Dendritic cell treated with granulocyte-macrophage colony-stimulating factor and Interleukin-4, amounts not matched to agents 40 ng/mL and 50 ng/mL, for 4 days (primary cell): ENCODE data around the gene SLC30A1.
"Not testable (repeated sequence)": the region's sequence is repeated elsewhere in the genome, so short reads cannot be mapped to it uniquely, and the experiment has no call there.

Experiments used
- H3K27ac Mint-ChIP-seq: one replicate; pipeline ENCODE4 v1.8.0; 2022; ENCODE audit warnings: mild to moderate bottlenecking, mixed read lengths
- H3K27me3 Mint-ChIP-seq: one replicate; pipeline ENCODE4 v1.8.0; 2022; ENCODE audit warnings: mild to moderate bottlenecking, mixed read lengths
- H3K36me3 Mint-ChIP-seq: one replicate; pipeline ENCODE4 v1.8.0; 2022; ENCODE audit warnings: low read depth, mixed read lengths
- H3K4me1 Mint-ChIP-seq: one replicate; pipeline ENCODE4 v1.8.0; 2022; ENCODE audit warnings: low read depth, mixed read lengths
- H3K4me3 Mint-ChIP-seq: one replicate; pipeline ENCODE4 v1.8.0; 2022; ENCODE audit warnings: mild to moderate bottlenecking, moderate library complexity, mixed read lengths
- H3K9me3 Mint-ChIP-seq: one replicate; pipeline ENCODE4 v1.8.0; 2022; ENCODE audit warnings: mixed read lengths
- intact Hi-C: fragments of 100-400 bp; cut with micrococcal nuclease; formaldehyde crosslinking; loops from one replicate; pipeline ENCODE4 v1.15.0; 2022

Gene SLC30A1, protein sequence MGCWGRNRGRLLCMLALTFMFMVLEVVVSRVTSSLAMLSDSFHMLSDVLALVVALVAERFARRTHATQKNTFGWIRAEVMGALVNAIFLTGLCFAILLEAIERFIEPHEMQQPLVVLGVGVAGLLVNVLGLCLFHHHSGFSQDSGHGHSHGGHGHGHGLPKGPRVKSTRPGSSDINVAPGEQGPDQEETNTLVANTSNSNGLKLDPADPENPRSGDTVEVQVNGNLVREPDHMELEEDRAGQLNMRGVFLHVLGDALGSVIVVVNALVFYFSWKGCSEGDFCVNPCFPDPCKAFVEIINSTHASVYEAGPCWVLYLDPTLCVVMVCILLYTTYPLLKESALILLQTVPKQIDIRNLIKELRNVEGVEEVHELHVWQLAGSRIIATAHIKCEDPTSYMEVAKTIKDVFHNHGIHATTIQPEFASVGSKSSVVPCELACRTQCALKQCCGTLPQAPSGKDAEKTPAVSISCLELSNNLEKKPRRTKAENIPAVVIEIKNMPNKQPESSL

DNA sequence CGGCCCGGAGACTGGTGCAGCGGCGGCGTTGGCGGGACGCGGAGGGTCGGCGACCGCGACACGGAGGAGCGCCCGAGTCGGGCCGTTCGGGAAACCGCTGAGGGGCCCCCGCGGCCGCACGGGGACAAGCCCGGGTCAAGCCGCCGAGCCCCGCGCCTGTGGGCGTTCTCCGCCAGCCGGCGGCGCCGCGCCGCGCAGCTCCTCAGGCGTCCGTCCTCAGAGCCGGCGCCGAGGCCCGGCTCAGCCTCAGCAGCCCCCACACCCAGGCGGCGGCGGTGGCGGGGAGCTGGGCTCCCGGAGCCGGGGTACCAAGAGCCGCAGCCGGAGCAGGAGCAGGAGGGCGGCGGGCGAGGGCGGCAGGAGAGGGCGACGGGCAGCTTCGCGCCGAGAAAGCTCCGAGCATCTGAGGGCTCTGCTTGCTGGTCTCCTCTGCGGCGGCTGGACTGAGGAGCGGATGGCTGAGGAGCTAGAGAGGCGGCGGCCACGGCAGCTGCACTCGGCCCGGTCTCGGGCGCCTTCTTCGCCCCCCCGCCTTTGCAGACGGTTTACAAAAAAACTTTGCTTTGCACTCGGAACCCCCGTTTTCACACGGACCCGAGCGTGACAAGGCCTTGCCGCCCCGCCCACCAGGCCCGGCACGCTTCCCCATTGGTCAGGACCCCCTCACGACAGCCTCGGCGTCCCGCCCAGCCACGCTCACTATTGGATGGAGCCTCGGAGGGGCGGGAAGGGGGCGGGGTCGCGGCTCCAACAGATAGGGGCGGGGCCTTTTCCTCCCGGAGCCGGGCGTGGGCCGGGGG, at the start of gene SLC30A1:
SLC30A1 (minus strand) TSS at position 522 of the 800 bp plus-strand sequence. CDS start 549 bp downstream, outside the sequence.
- peak within 1 kb of the TSS; percentile 89 for H3K27ac Mint-ChIP-seq
- H3K27me3 Mint-ChIP-seq, result no peaks in the 10 kb centered on the region
- peaks cover 42% of the 10 kb centered on the region for H3K4me1 Mint-ChIP-seq
- H3K4me3 Mint-ChIP-seq, result peak within 1 kb of the TSS; percentile 94
- intact Hi-C loops, result loop anchor here (2.0 kb wide), 1 partner anchor 28 kb away; no protein-coding TSS in a partner anchor
- H3K9me3 Mint-ChIP-seq, result no peaks in the 10 kb centered on the region
- H3K36me3 Mint-ChIP-seq, result peaks cover 22% of the 10 kb centered on the region

DNA sequence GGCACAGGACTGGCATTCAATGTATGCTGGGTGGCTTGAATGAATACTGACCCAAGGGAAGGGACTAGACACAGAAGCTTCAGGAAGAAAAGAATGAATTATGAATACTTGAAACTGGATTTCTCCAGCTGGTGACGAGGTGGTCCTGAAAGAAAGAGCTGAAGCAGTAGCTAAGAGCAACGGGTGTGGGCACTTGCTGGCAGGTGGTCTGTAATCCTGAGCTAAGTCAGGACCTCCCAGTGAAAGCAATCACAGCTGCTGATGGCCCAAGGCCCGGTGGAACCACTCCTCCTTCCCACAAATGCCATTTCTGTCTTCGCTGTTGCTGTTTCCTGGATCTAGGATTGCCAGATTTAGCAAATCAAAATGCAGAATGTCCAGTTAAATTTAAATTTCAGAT, 49.5 kb upstream of the SLC30A1 start:
- H3K9me3 Mint-ChIP-seq, result no peaks in the 10 kb centered on the region
- peaks cover 19% of the 10 kb centered on the region for H3K27me3 Mint-ChIP-seq
- no peaks in the 10 kb centered on the region for H3K36me3 Mint-ChIP-seq
- H3K4me3 Mint-ChIP-seq, result no peak overlapping the region
- intact Hi-C loops, result no loop called here
- no peak overlapping the region for H3K27ac Mint-ChIP-seq
- peaks cover 18% of the 10 kb centered on the region for H3K4me1 Mint-ChIP-seq

DNA sequence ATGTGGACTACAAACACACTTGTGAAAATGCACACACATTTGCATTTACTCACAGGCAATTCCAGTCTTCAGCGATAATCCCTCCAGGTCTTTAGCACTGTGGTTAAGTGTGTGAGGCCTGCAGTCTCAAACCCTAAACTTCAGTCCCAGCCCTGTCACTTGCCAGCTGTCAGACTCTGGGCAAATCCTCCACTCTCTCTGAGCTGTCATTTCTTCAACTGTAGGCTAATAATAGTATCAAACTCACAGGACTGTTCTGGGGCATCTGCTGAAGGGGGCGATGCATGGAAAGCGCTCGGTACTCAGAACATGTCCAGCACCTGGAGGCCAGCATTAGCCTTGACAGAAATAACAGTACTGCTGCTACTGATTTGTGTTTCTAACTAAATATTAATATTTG, 48.3 kb upstream of the SLC30A1 start:
- peaks cover 6% of the 10 kb centered on the region for H3K4me1 Mint-ChIP-seq
- H3K9me3 Mint-ChIP-seq, result no peaks in the 10 kb centered on the region
- H3K27ac Mint-ChIP-seq, result no peak overlapping the region
- H3K27me3 Mint-ChIP-seq, result peaks cover 10% of the 10 kb centered on the region
- H3K4me3 Mint-ChIP-seq, result no peak overlapping the region
- H3K36me3 Mint-ChIP-seq, result no peaks in the 10 kb centered on the region
- intact Hi-C loops, result no loop called here

DNA sequence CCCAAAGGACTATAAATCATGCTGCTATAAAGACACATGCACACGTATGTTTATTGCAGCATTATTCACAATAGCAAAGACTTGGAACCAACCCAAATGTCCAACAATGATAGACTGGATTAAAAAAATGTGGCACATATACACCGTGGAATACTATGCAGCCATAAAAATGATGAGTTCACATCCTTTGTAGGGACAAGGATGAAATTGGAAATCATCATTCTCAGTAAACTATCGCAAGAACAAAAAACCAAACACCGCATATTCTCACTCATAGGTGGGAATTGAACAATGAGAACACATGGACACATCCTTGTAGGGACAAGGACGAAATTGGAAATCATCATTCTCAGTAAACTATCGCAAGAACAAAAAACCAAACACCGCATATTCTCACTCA, 46.9 kb upstream of the SLC30A1 start:
- not testable (repeated sequence) for H3K4me3 Mint-ChIP-seq, H3K27me3 Mint-ChIP-seq, H3K27ac Mint-ChIP-seq, H3K9me3 Mint-ChIP-seq, H3K36me3 Mint-ChIP-seq, H3K4me1 Mint-ChIP-seq
- intact Hi-C loops, result loop anchor here (1.0 kb wide), 2 partner anchors 49 to 111 kb away; no protein-coding TSS in a partner anchor

DNA sequence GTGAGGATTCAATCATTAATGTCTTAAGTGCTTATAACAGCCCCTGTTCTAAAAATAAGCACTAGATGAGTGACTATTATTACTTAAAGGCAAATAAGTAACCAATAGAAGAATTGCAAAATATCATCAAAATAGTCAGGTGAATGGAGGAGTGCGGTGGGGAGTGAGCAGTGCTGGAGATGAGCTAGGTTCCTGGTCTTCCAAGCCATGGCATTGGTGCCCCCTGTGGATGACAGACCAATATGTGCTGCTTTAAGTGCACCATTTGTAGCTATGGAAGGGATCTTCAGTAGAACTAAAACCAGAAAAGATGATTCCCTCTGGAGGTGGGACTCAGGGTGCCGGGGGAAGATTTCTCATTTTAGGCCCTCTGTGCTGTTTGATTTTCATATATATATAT, 46.1 kb upstream of the SLC30A1 start:
- Mint-ChIP-seq H3K36me3 (no peaks in the 10 kb centered on the region), H3K9me3 (no peaks in the 10 kb centered on the region), H3K4me3 (no peak overlapping the region), H3K27me3 (peaks cover 4% of the 10 kb centered on the region), H3K4me1 (peaks cover 7% of the 10 kb centered on the region), H3K27ac (no peak overlapping the region)
- intact Hi-C loops, result loop anchor here (1.0 kb wide), 2 partner anchors 48 to 110 kb away; no protein-coding TSS in a partner anchor

DNA sequence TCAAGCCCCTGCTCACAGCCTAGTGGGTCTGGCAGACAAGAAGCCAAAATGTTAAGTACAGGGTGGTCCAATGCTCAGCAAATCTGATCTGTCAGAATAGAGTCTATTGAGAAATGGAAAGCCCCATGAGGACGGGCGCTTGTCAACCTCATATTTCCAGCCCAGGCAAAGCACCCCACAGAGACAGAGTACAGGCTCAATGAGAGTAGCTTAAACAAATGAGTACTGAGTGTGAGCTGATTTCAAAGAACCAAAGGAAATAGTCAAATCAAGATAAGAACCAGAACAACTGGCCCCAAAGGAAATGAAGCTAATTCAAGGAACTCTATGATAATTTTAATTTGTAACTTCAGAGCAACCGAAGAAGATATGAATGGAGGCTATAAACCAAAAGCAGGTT, 44.6 kb upstream of the SLC30A1 start:
- no peak overlapping the region for H3K27ac Mint-ChIP-seq
- peaks cover 19% of the 10 kb centered on the region for H3K4me1 Mint-ChIP-seq
- no peak overlapping the region for H3K4me3 Mint-ChIP-seq
- H3K9me3 Mint-ChIP-seq, result no peaks in the 10 kb centered on the region
- H3K36me3 Mint-ChIP-seq, result no peaks in the 10 kb centered on the region
- no peaks in the 10 kb centered on the region for H3K27me3 Mint-ChIP-seq
- intact Hi-C loops, result no loop called here

DNA sequence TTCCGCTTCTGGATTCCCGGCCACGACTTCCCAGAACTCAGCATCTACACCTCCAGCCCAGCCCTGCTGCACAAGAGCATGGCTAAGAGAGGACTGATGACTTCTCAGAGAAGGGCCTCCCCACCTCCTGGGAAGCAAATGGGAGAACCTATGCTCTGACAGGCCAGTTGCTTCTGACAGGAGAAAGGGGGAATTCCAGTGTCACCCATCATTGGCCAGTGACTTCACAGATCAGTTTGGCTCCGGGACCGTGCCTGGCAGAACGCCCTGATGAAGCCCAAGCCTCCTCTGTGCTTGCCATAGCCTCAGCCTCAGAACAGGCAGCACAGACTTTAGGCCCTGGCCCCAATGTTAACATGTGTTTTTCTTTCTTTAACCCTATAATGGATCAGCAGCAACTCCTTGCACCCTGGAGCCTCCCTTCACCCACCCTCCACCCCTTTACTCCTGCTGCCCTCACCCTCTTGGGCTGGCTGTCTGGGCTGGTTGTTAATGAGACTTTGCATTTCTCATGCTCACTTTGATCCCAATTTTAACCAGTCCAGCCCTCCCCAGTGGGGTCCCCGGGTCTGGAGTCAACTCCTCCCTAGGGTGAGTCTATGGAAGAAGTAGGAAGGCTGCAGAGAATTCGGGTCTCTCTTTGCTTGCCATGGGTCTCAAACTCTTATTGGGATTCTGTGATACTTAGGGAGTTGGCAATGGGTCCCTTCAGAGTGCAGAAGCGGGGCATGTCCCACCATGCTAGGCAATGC, 42.7 kb upstream of the SLC30A1 start:
- H3K27me3 Mint-ChIP-seq, result no peaks in the 10 kb centered on the region
- peaks cover 25% of the 10 kb centered on the region for H3K4me1 Mint-ChIP-seq
- H3K36me3 Mint-ChIP-seq, result no peaks in the 10 kb centered on the region
- H3K27ac Mint-ChIP-seq, result no peak overlapping the region
- H3K9me3 Mint-ChIP-seq, result no peaks in the 10 kb centered on the region
- intact Hi-C loops, result no loop called here
- H3K4me3 Mint-ChIP-seq, result no peak overlapping the region

DNA sequence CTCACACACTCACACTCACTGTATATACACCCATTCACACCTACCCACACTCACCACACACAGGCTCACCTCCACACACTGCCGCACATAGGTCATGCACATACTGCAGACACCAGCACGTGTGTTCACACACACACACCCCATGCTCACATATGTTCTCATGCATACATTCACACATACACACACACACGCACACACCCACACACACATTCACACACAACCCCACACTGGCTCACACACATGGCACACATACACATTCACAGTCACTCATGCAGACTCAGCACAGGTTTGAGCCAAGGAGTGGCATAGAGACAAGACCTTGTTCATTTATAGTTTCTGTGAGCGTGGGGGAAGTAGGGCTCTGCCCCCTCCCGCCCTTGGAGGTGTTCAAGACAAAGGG, 41.1 kb upstream of the SLC30A1 start:
- Mint-ChIP-seq H3K9me3 (no peaks in the 10 kb centered on the region), H3K27ac (no peak overlapping the region), H3K27me3 (no peaks in the 10 kb centered on the region), H3K4me1 (peaks cover 25% of the 10 kb centered on the region), H3K4me3 (no peak overlapping the region), H3K36me3 (no peaks in the 10 kb centered on the region)
- intact Hi-C loops, result no loop called here

DNA sequence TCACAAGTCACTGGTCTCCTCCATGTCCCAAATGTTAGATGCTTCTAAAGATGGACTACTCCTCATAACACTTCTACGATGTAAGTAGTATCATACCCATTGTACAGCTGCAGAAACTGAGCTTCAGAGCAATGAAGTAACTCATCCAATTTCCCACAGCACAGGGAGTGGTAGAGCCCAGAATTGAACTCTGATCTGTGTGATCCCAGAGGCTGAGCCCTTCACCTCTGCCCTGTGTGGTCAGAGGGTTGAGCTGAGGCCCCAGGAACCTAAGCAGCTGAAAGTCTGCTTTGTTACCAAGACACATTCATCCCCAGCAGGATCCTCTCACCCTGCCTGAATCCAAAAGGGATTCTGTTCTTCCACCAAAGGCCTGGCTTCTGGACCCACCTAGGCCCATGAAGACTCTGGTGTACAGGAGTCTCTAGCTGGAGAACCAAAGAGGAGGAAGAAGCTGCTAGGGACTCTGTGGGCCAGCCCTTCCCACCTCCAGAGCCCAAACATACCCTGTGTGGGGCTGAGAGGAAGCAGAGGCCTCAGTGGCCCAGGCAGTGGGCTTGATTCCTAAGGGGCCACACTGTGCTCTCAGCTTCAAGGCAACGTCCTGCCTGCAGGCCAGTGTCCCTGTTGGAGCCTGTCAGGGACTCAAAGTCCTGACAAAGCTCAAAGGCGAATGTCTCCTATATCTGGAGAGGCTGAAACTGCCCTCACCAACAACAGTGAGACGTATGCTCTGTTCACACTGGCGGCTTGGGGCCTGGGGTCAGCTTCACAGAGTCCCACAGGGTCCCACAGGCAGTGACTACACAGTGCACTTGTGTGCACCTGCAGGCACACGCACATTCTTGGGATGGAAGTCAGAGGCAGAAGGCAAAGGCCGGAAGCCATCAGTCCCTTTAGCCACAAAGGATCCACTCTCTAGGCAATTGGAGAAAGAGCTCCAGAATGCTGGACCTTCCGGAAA, 40.4 kb upstream of the SLC30A1 start:
- H3K9me3 Mint-ChIP-seq, result no peaks in the 10 kb centered on the region
- no peak overlapping the region for H3K27ac Mint-ChIP-seq
- no peak overlapping the region for H3K4me3 Mint-ChIP-seq
- no peaks in the 10 kb centered on the region for H3K36me3 Mint-ChIP-seq
- no peaks in the 10 kb centered on the region for H3K27me3 Mint-ChIP-seq
- H3K4me1 Mint-ChIP-seq, result peaks cover 28% of the 10 kb centered on the region
- intact Hi-C loops, result no loop called here

DNA sequence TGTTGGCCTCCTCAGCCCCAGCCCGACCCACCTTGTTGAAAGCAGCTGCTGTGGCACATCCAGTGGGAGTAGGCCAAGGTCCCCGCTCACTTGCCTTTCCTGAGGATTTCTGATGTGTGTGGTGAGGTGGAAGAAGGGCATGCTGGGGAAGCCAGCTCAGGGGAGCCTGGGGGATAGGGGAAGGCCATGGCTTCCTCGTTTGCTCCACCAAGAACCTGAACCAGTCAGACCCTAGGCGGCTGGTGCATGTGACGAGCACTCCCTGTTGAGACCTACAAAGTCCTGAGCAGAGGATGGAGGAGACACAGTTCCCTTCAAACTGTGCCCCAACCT, 38.0 kb upstream of the SLC30A1 start:
- no peaks in the 10 kb centered on the region for H3K36me3 Mint-ChIP-seq
- no peaks in the 10 kb centered on the region for H3K9me3 Mint-ChIP-seq
- intact Hi-C loops, result no loop called here
- H3K27ac Mint-ChIP-seq, result no peak overlapping the region
- peaks cover 51% of the 10 kb centered on the region for H3K4me1 Mint-ChIP-seq
- H3K27me3 Mint-ChIP-seq, result no peaks in the 10 kb centered on the region
- H3K4me3 Mint-ChIP-seq, result no peak overlapping the region

DNA sequence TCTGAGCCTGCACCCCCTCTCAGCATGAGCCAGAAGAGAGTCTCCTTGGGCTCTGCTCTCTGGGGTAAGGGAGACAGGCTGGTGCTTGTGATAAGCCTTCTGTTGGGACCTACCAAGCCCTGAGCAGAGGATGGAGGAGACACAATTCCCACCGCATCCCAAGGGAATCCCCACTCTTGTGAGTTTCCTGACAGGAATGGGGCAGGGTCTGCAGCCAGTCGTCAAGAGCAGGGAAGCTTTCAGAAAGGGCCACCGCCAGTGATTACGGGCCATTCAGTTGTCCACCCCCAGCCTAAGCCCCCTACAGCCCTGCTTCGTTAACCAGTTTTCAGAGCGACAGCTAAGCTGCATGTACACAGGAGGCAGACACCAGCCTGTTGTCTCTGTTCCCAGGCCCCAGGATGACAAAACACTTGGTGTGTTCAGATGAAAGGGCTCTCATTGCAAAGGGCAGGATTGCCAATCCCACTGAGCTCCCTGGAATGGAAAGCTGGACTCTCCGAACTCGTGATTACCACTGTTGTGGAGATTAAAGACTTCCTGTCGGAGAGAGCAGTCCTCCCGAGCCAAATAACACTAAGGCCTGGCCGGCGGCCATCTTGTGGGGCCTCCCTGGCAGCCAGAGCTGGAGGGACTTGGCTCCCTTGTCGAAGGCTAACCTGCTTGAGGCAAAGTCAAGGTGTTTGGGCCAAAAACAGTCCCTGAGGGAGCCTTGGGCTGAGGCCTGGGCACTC, 37.4 kb upstream of the SLC30A1 start:
- Mint-ChIP-seq H3K27me3 (no peaks in the 10 kb centered on the region), H3K36me3 (no peaks in the 10 kb centered on the region), H3K4me1 (peaks cover 56% of the 10 kb centered on the region), H3K27ac (no peak overlapping the region), H3K4me3 (no peak overlapping the region), H3K9me3 (no peaks in the 10 kb centered on the region)
- intact Hi-C loops, result no loop called here

DNA sequence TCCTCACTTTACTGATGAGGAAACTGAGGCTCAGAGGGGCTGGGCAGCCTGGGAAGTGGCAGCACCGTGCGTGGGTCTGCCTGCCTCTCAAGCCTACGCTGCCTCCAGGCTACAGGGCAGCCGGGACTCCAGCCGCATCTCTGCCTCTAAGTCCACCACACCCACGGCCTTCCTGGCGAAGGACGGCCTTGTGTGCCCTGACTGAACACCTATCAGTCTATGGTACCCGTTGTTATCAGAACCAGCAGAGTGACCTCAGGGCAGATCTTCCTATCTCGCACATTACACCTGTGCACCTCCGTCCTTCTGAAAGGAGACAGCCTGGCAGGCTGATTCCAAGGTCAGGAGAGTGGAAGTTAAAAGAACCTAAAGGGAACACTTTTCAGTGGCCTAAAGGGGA, 35.7 kb upstream of the SLC30A1 start:
- intact Hi-C loops, result no loop called here
- no peak overlapping the region for H3K27ac Mint-ChIP-seq

More for the DNA sequence above, 35.7 kb upstream of the SLC30A1 start:
- H3K9me3 Mint-ChIP-seq, result no peaks in the 10 kb centered on the region
- peaks cover 61% of the 10 kb centered on the region for H3K4me1 Mint-ChIP-seq
- no peaks in the 10 kb centered on the region for H3K36me3 Mint-ChIP-seq
- H3K4me3 Mint-ChIP-seq, result no peak overlapping the region
- no peaks in the 10 kb centered on the region for H3K27me3 Mint-ChIP-seq
